Caco-2 (cell line): ENCODE results near the gene ETV7. TPM values are rescaled to one million over a fixed set of nuclear protein-coding genes. Genes with fewer than 3 reads are reported as not detected.

Experiments
- BruUV-seq: library from RNA; stranded (reverse); fragments of 400-500 nt; replicated peaks from 2 replicates; lab custom pipeline; 2021; lab: Mats Ljungman, UMichigan
- CTCF ChIA-PET: fragments of 300-600 bp; sonication (Branson Sonifier 250); formaldehyde crosslinking; loops from one replicate; lab custom pipeline; 2022; ENCODE audit warnings: antibody characterized with exemption; lab: Charles Lee
- POLR2A ChIA-PET: fragments of 300-600 bp; sonication (Branson Sonifier 250); formaldehyde crosslinking; loops from one replicate; lab custom pipeline; 2022; ENCODE audit warnings: antibody characterized with exemption; lab: Charles Lee
- DNase-seq, 2 experiments: peaks; one replicate each; pipeline versions ENCODE4 v3.0.0 to v3.0.0-alpha.2; 2020 to 2022
- H3K27me3 ChIP-seq: replicated peaks from 2 replicates; pipeline ENCODE4 v1.6.0; 2011; ENCODE audit warnings: low read length; ENCODE audit not compliant: control insufficient read depth, insufficient read depth
- H3K36me3 ChIP-seq: 2 replicates; pipeline ENCODE4 v1.5.1; 2011; ENCODE audit warnings: low read length; ENCODE audit not compliant: control insufficient read depth, insufficient read depth
- H3K4me1 ChIP-seq: fragments of 250-450 bp; sonication (Bioruptor Pico); 2 replicates; pipeline ENCODE4 v1.5.1; 2020; ENCODE audit warnings: mild to moderate bottlenecking
- H3K4me3 ChIP-seq: 2 replicates; pipeline ENCODE4 v1.5.1; 2011; ENCODE audit warnings: low read depth, mild to moderate bottlenecking, control low read depth, low read length
- H3K9me3 ChIP-seq: fragments of 250-450 bp; sonication (Bioruptor Pico); 2 replicates; pipeline ENCODE4 v1.5.1; 2020; ENCODE audit warnings: mild to moderate bottlenecking, moderate library complexity
- H3K27ac Mint-ChIP-seq: one replicate; pipeline ENCODE4 v1.8.0; 2022; ENCODE audit warnings: mixed read lengths; ENCODE audit not compliant: unreplicated experiment
- H3K27me3 Mint-ChIP-seq: one replicate; pipeline ENCODE4 v1.8.0; 2022; ENCODE audit warnings: mixed read lengths; ENCODE audit not compliant: insufficient read depth, unreplicated experiment
- H3K36me3 Mint-ChIP-seq: one replicate; pipeline ENCODE4 v1.8.0; 2022; ENCODE audit warnings: mild to moderate bottlenecking, mixed read lengths; ENCODE audit not compliant: insufficient read depth, unreplicated experiment
- H3K4me1 Mint-ChIP-seq: one replicate; pipeline ENCODE4 v1.8.0; 2022; ENCODE audit warnings: low read depth, mixed read lengths; ENCODE audit not compliant: unreplicated experiment
- H3K4me3 Mint-ChIP-seq: one replicate; pipeline ENCODE4 v1.8.0; 2022; ENCODE audit warnings: mild to moderate bottlenecking, moderate library complexity, mixed read lengths; ENCODE audit not compliant: unreplicated experiment
- H3K9me3 Mint-ChIP-seq: one replicate; pipeline ENCODE4 v1.8.0; 2022; ENCODE audit warnings: mixed read lengths; ENCODE audit not compliant: unreplicated experiment
- CTCF ChIP-seq, 2 experiments: fragments of 200-600 bp in 1 of 2; IDR thresholded peaks; 1 replicate in 1 of 2; 2 replicates in 1 of 2; pipeline versions ENCODE4 v1.5.1 to v1.8.0; 2011 to 2022; ENCODE audit warnings: antibody characterized with exemption in 1 of 2, control low read depth in 1 of 2, inconsistent platforms in 1 of 2, low read depth in 1 of 2, low read length in 1 of 2, mild to moderate bottlenecking in 1 of 2, moderate library complexity in 1 of 2; ENCODE audit not compliant: insufficient read depth in 1 of 2, severe bottlenecking in 1 of 2, unreplicated experiment in 1 of 2
- intact Hi-C: fragments of 100-400 bp; cut with micrococcal nuclease; formaldehyde crosslinking; loops from one replicate; pipeline ENCODE4 v1.10.0; 2022; ENCODE audit not compliant: unreplicated experiment
- total RNA-seq: library from RNA; stranded (reverse); gene quantifications from 2 replicates; pipeline ENCODE4 v1.2.3, GENCODE V29; 2022

The ETV7 gene
- total RNA-seq, 1 experiment from 2014 or later, result 0.52 TPM

GRCh38 chr6:36389353-36389752 is 1.9 kb upstream of the ETV7 start:
- Mint-ChIP-seq H3K27me3 (peaks cover 5% of the 10 kb centered on the region), H3K4me3 (no peak overlapping the region), H3K9me3 (peaks cover 14% of the 10 kb centered on the region), H3K27ac (no peak overlapping the region), H3K4me1 (peaks cover 4% of the 10 kb centered on the region), H3K36me3 (no peaks in the 10 kb centered on the region)
- Histone ChIP-seq H3K9me3 (no peaks in the 10 kb centered on the region), H3K4me1 (no peaks in the 10 kb centered on the region), H3K4me3 (no peak overlapping the region), H3K36me3 (no peaks in the 10 kb centered on the region), H3K27me3 (peaks cover 3% of the 10 kb centered on the region; the same call in 1 of the 2 replicates)
- ChIA-PET POLR2A (no interaction called here), CTCF (no interaction called here)
- no peak for DNase-seq
- intact Hi-C loops, result no loop called here
- no TSS peak for BruUV-seq
- no peak for TF ChIP-seq CTCF (IDR thresholded peaks at IDR 0.05; ENCODE audit: insufficient read depth in 1 of 2, low read depth in 1 of 2, low read length in 1 of 2, severe bottlenecking in 1 of 2, unreplicated experiment in 1 of 2)

GRCh38 chr6:36386495-36387439 is 702 bp downstream of the ETV7 start:
- Mint-ChIP-seq H3K4me3 (peak overlapping the region; percentile 80), H3K27me3 (peaks cover 5% of the 10 kb centered on the region), H3K27ac (no peak overlapping the region), H3K36me3 (no peaks in the 10 kb centered on the region), H3K9me3 (no peaks in the 10 kb centered on the region), H3K4me1 (peaks cover 4% of the 10 kb centered on the region)
- H3K36me3 ChIP-seq, result no peaks in the 10 kb centered on the region
- intact Hi-C loops, result loop anchor here (2.0 kb wide), 1 partner anchor 18 kb away; no protein-coding TSS in a partner anchor
- POLR2A ChIA-PET, result interaction anchor here (0.6 kb wide), 1 partner anchor 54 kb away, joined by 4 read pairs; no protein-coding TSS in a partner anchor
- H3K9me3 ChIP-seq, result no peaks in the 10 kb centered on the region
- peak in 1 of 2 experiments; percentile 28 for DNase-seq
- H3K27me3 ChIP-seq, result peaks cover 3% of the 10 kb centered on the region; the same call in 1 of the 2 replicates
- H3K4me3 ChIP-seq, result peak overlapping the region; percentile 55
- no TSS peak for BruUV-seq
- H3K4me1 ChIP-seq, result no peaks in the 10 kb centered on the region
- CTCF ChIA-PET, result interaction anchor here (1.2 kb wide), 1 partner anchor 19 kb away, joined by 4 read pairs; no protein-coding TSS in a partner anchor
- no peak for TF ChIP-seq CTCF (IDR thresholded peaks at IDR 0.05; ENCODE audit: insufficient read depth in 1 of 2, low read depth in 1 of 2, low read length in 1 of 2, severe bottlenecking in 1 of 2, unreplicated experiment in 1 of 2)

GRCh38 chr6:36384095-36384494 is 3.4 kb downstream of the ETV7 start:
- TF ChIP-seq CTCF (IDR thresholded peaks at IDR 0.05; ENCODE audit: insufficient read depth in 1 of 2, low read depth in 1 of 2, low read length in 1 of 2, severe bottlenecking in 1 of 2, unreplicated experiment in 1 of 2), result no peak
- ChIA-PET CTCF (no interaction called here), POLR2A (no interaction called here)
- DNase-seq, result no peak
- Mint-ChIP-seq H3K36me3 (no peaks in the 10 kb centered on the region), H3K4me1 (peaks cover 4% of the 10 kb centered on the region), H3K27ac (no peak overlapping the region), H3K27me3 (peaks cover 5% of the 10 kb centered on the region), H3K9me3 (no peaks in the 10 kb centered on the region), H3K4me3 (no peak overlapping the region)
- Histone ChIP-seq H3K36me3 (no peaks in the 10 kb centered on the region), H3K4me1 (no peaks in the 10 kb centered on the region), H3K9me3 (no peaks in the 10 kb centered on the region), H3K4me3 (no peak overlapping the region), H3K27me3 (peaks cover 3% of the 10 kb centered on the region; the same call in 1 of the 2 replicates)
- no TSS peak for BruUV-seq
- intact Hi-C loops, result no loop called here
